Urinary bladder (tissue), 4 donors: ENCODE data around the gene MVP. TPM values are rescaled to one million over a fixed set of nuclear protein-coding genes. Genes with fewer than 3 reads are reported as not detected.
A peak's percentile ranks its signal among the peaks of the same experiment; 100 is the strongest.
"Not testable (repeated sequence)": the region's sequence is repeated elsewhere in the genome, so short reads cannot be mapped to it uniquely, and the experiment has no call there.

Experiments used
- DNase-seq: peaks from one replicate; pipeline ENCODE4 v3.0.0-alpha.2; 2015; ENCODE audit errors: extremely low spot score
- H3K27ac ChIP-seq: one replicate; pipeline ENCODE4 v1.5.1; 2013; ENCODE audit warnings: low read depth, mild to moderate bottlenecking, moderate library complexity
- H3K36me3 ChIP-seq: one replicate; pipeline ENCODE4 v1.6.1; 2013; ENCODE audit warnings: mild to moderate bottlenecking, moderate library complexity; ENCODE audit not compliant: insufficient read depth
- H3K4me1 ChIP-seq: one replicate; pipeline ENCODE4 v1.6.1; 2013; ENCODE audit warnings: mild to moderate bottlenecking, moderate library complexity; ENCODE audit not compliant: insufficient read depth
- H3K4me3 ChIP-seq: one replicate; pipeline ENCODE4 v1.5.1; 2013; ENCODE audit warnings: low read depth, low read length
- WGBS: extraction: QIAGEN DNeasy Blood & Tissue Kit; methylation state at CpG from one replicate; pipeline ENCODE4 v1.1.7; 2013; 5-methylcytosine and 5-hydroxymethylcytosine counted together
- polyA plus RNA-seq: library from polyadenylated mRNA; stranded (reverse); fragments of 200-250 nt; gene quantifications from one replicate; pipeline ENCODE4 v1.2.3, GENCODE V29; 2013
- total RNA-seq: library from RNA; depleted of rRNA; stranded (reverse); fragments of >200 nt; gene quantifications from one replicate; pipeline ENCODE4 v1.2.3, GENCODE V29; 2014
- donor health status: healthy with polysubstance abuse.
- donor health status: healthy.

Gene MVP
- total RNA-seq (42.7 TPM), polyA plus RNA-seq (143 TPM)

GRCh38 chr16:29820271-29820701, at the start of gene MVP:
Gene MVP, plus strand, starts transcription at chr16:29820462. Its CDS starts 10,088 bp downstream, at chr16:29830550.
- Histone ChIP-seq H3K4me1 (peaks cover 2% of the 10 kb centered on the region), H3K27ac (peak within 1 kb of the TSS; percentile 77), H3K4me3 (peak within 1 kb of the TSS; percentile 67), H3K36me3 (no peaks in the 10 kb centered on the region)
- DNase-seq, result no peak
- 0% methylated on average over 4 of the region's 4 CpGs for WGBS

GRCh38 chr16:29772330-29772729, 47.9 kb upstream of the MVP start:
- not testable (repeated sequence) for H3K4me1 ChIP-seq, H3K4me3 ChIP-seq, DNase-seq, H3K27ac ChIP-seq, H3K36me3 ChIP-seq
- WGBS, result 86% methylated on average over 7 of the region's 7 CpGs

- Histone ChIP-seq H3K27ac (no peak overlapping the region), H3K36me3 (no peaks in the 10 kb centered on the region), H3K4me1 (no peaks in the 10 kb centered on the region), H3K4me3 (no peak overlapping the region)
- no peak for DNase-seq
- 86% methylated on average over 5 of the region's 5 CpGs for WGBS
Measured at GRCh38 chr16:29774730-29775129, 45.5 kb upstream of the MVP start.

- H3K4me3 ChIP-seq, result no peak overlapping the region
- no peaks in the 10 kb centered on the region for H3K36me3 ChIP-seq
- no peak for DNase-seq
- WGBS, result 60% methylated on average over 4 of the region's 4 CpGs
- H3K27ac ChIP-seq, result no peak overlapping the region
- no peaks in the 10 kb centered on the region for H3K4me1 ChIP-seq
Measured at GRCh38 chr16:29775742-29776408, 44.4 kb upstream of the MVP start.

GRCh38 chr16:29777576-29778350, 42.5 kb upstream of the MVP start, which contains the start of gene ZG16:
Gene ZG16, plus strand, starts transcription at chr16:29778256. Its CDS starts 1,011 bp downstream, at chr16:29779267.
- H3K4me1 ChIP-seq, result no peaks in the 10 kb centered on the region
- no peak within 1 kb of the TSS for H3K4me3 ChIP-seq
- DNase-seq, result no peak
- no peak within 1 kb of the TSS for H3K27ac ChIP-seq
- 79% methylated on average over 10 of the region's 10 CpGs for WGBS
- no peaks in the 10 kb centered on the region for H3K36me3 ChIP-seq

GRCh38 chr16:29779474-29779873, 40.8 kb upstream of the MVP start:
- 68% methylated on average over 10 of the region's 10 CpGs for WGBS

GRCh38 chr16:29783094-29783953, 36.9 kb upstream of the MVP start:
- not testable (repeated sequence) for DNase-seq, H3K27ac ChIP-seq, H3K4me3 ChIP-seq, H3K36me3 ChIP-seq, H3K4me1 ChIP-seq
- WGBS, result 66% methylated on average over 13 of the region's 13 CpGs

More at GRCh38 chr16:29779474-29779873, 40.8 kb upstream of the MVP start:
- no peaks in the 10 kb centered on the region for H3K36me3 ChIP-seq
- no peak overlapping the region for H3K27ac ChIP-seq
- DNase-seq, result no peak
- H3K4me1 ChIP-seq, result no peaks in the 10 kb centered on the region
- no peak overlapping the region for H3K4me3 ChIP-seq

GRCh38 chr16:29784157-29784556, 36.1 kb upstream of the MVP start:
- no peak for DNase-seq
- Histone ChIP-seq H3K4me3 (no peak overlapping the region), H3K27ac (no peak overlapping the region), H3K36me3 (no peaks in the 10 kb centered on the region), H3K4me1 (no peaks in the 10 kb centered on the region)
- WGBS, result 94% methylated on average over 2 of the region's 2 CpGs

- DNase-seq, result no peak
- no peak overlapping the region for H3K4me3 ChIP-seq
- no peaks in the 10 kb centered on the region for H3K4me1 ChIP-seq
- no peaks in the 10 kb centered on the region for H3K36me3 ChIP-seq
- WGBS, result 9% methylated on average over 38 of the region's 38 CpGs
- no peak overlapping the region for H3K27ac ChIP-seq
Measured at GRCh38 chr16:29784901-29785500, 35.3 kb upstream of the MVP start.

- 88% methylated on average over 4 of the region's 4 CpGs for WGBS
- not testable (repeated sequence) for H3K36me3 ChIP-seq, H3K27ac ChIP-seq, H3K4me1 ChIP-seq, H3K4me3 ChIP-seq, DNase-seq
Measured at GRCh38 chr16:29787155-29787554, 33.1 kb upstream of the MVP start.

GRCh38 chr16:29789775-29790182, 30.5 kb upstream of the MVP start:
- Histone ChIP-seq H3K27ac (peak overlapping the region; percentile 60), H3K4me3 (peak overlapping the region; percentile 73), H3K36me3 (no peaks in the 10 kb centered on the region), H3K4me1 (no peaks in the 10 kb centered on the region)
- WGBS, result 64% methylated on average over 20 of the region's 20 CpGs
- DNase-seq, result no peak

GRCh38 chr16:29790183-29790948, 29.9 kb upstream of the MVP start, which contains the start of gene KIF22:
Gene KIF22, plus strand, starts transcription at chr16:29790751. Its CDS starts 9 bp downstream, at chr16:29790760.
- WGBS, result under 1% methylated on average over 67 of the region's 67 CpGs

More at GRCh38 chr16:29790183-29790948, 29.9 kb upstream of the MVP start, which contains the start of gene KIF22:
- Histone ChIP-seq H3K4me1 (no peaks in the 10 kb centered on the region), H3K36me3 (no peaks in the 10 kb centered on the region), H3K27ac (peak within 1 kb of the TSS; percentile 60), H3K4me3 (peak within 1 kb of the TSS; percentile 73)
- DNase-seq, result peak; percentile 96
